Measurements from ENCODE around the gene VPS35.
"Not testable (repeated sequence)": the region's sequence is repeated elsewhere in the genome, so short reads cannot be mapped to it uniquely, and the experiment has no call there.

GRCh38 chr16:46624862-46625261 lies 64.1 kb downstream of the VPS35 start:
- TF ChIP-seq CTCF, POLR2A (IDR thresholded peaks at IDR 0.05): not testable (repeated sequence)
